GM23338 (cell line): Measurements from ENCODE around the gene OR4E1. TPM values are rescaled to one million over a fixed set of nuclear protein-coding genes. Genes with fewer than 3 reads are reported as not detected.

ENCODE experiments used
- ATAC-seq: fragments of 200-7000 bp; cut with Tn5 transposase; 3 replicates; pipeline ENCODE4 v1.9.1; 2020
- DNase-seq: peaks from one replicate; pipeline ENCODE4 v3.0.0-alpha.2; 2015; ENCODE audit warnings: low spot score
- H2AFZ ChIP-seq: fragments of 200-600 bp; sonication (generic); 2 replicates; pipeline ENCODE4 v1.8.0; 2016; ENCODE audit warnings: antibody characterized with exemption, mild to moderate bottlenecking, moderate library complexity
- H3F3A ChIP-seq: fragments of 200-600 bp; sonication (generic); replicated peaks from 2 replicates; pipeline ENCODE4 v1.8.0; 2017; ENCODE audit warnings: antibody characterized with exemption, mixed run types, low read depth
- H3K27ac ChIP-seq: fragments of 200-600 bp; sonication (generic); 2 replicates; pipeline ENCODE4 v1.6.1; 2016; ENCODE audit warnings: low read depth
- H3K27me3 ChIP-seq: fragments of 200-600 bp; sonication (generic); 2 replicates; pipeline ENCODE4 v1.8.0; 2016; ENCODE audit warnings: mild to moderate bottlenecking, mixed run types, moderate library complexity; ENCODE audit not compliant: insufficient read depth
- H3K36me3 ChIP-seq: fragments of 200-600 bp; sonication (generic); 2 replicates; pipeline ENCODE4 v1.8.0; 2016; ENCODE audit warnings: mild to moderate bottlenecking; ENCODE audit not compliant: insufficient read depth
- H3K4me1 ChIP-seq: fragments of 200-600 bp; sonication (generic); 2 replicates; pipeline ENCODE4 v1.8.0; 2016; ENCODE audit warnings: mild to moderate bottlenecking, moderate library complexity; ENCODE audit not compliant: insufficient read depth
- H3K4me2 ChIP-seq: fragments of 200-600 bp; sonication (generic); 2 replicates; pipeline ENCODE4 v1.7.1; 2017; ENCODE audit warnings: mixed run types
- H3K4me3 ChIP-seq: fragments of 200-600 bp; sonication (generic); 2 replicates; pipeline ENCODE4 v1.6.1; 2016; ENCODE audit warnings: mixed run types
- H3K79me2 ChIP-seq: fragments of 200-600 bp; sonication (generic); replicated peaks from 2 replicates; pipeline ENCODE4 v1.8.0; 2017; ENCODE audit warnings: mild to moderate bottlenecking; ENCODE audit not compliant: insufficient read depth
- H3K9me2 ChIP-seq: fragments of 200-600 bp; sonication (generic); 2 replicates; pipeline ENCODE4 v1.8.0; 2017; ENCODE audit not compliant: insufficient read depth
- H4K20me1 ChIP-seq: fragments of 200-600 bp; sonication (generic); replicated peaks from 2 replicates; pipeline ENCODE4 v1.8.0; 2017; ENCODE audit warnings: mild to moderate bottlenecking; ENCODE audit not compliant: insufficient read depth
- H3K27ac Mint-ChIP-seq: 2 replicates; pipeline ENCODE4 v1.8.0; 2020; ENCODE audit warnings: inconsistent platforms, mild to moderate bottlenecking, moderate library complexity, mixed read lengths
- H3K27me3 Mint-ChIP-seq: 3 replicates; pipeline ENCODE4 v1.8.0; 2022; ENCODE audit warnings: low read depth, mild to moderate bottlenecking, moderate library complexity, mixed read lengths, inconsistent platforms; ENCODE audit not compliant: insufficient read depth, poor library complexity
- H3K36me3 Mint-ChIP-seq: 3 replicates; pipeline ENCODE4 v1.8.0; 2021; ENCODE audit warnings: low read depth, mild to moderate bottlenecking, inconsistent platforms, moderate library complexity, mixed read lengths
- H3K4me1 Mint-ChIP-seq: 3 replicates; pipeline ENCODE4 v1.8.0; 2020; ENCODE audit warnings: mild to moderate bottlenecking, inconsistent platforms, mixed read lengths
- H3K4me3 Mint-ChIP-seq: 3 replicates; pipeline ENCODE4 v1.8.0; 2021; ENCODE audit warnings: moderate library complexity, mild to moderate bottlenecking, inconsistent platforms, mixed read lengths
- H3K9me3 Mint-ChIP-seq: 3 replicates; pipeline ENCODE4 v1.8.0; 2020; ENCODE audit warnings: moderate library complexity, mild to moderate bottlenecking, inconsistent platforms, mixed read lengths
- CREB1 ChIP-seq: fragments of 250-450 bp; sonication (Bioruptor Pico); IDR thresholded peaks from 2 replicates; pipeline ENCODE4 v1.5.0; 2020; ENCODE audit warnings: low read depth, mild to moderate bottlenecking, moderate library complexity
- CTCF ChIP-seq, 2 experiments: fragments of 200-600 bp in 1 of 2; sonication (generic) in 1 of 2; conservative IDR thresholded peaks; 2 replicates each; pipeline versions ENCODE4 v1.5.1 to v1.6.1; 2016 to 2017; ENCODE audit warnings: antibody characterized with exemption in 2 of 2, low read depth in 2 of 2, mild to moderate bottlenecking in 2 of 2, moderate library complexity in 1 of 2
- JUNB ChIP-seq: IDR thresholded peaks from one replicate; pipeline ENCODE4 v1.6.1; 2016; ENCODE audit warnings: antibody characterized with exemption; ENCODE audit not compliant: unreplicated experiment
- NANOG ChIP-seq: IDR thresholded peaks from 2 replicates; pipeline ENCODE4 v1.6.1; 2016; ENCODE audit warnings: antibody characterized with exemption, borderline replicate concordance
- ZNF114 ChIP-seq: fragments of 250-450 bp; sonication (Bioruptor Pico); IDR thresholded peaks from 2 replicates; pipeline ENCODE4 v1.5.0; 2020; ENCODE audit warnings: mild to moderate bottlenecking, moderate library complexity
- ZNF462 ChIP-seq: fragments of 250-450 bp; sonication (Bioruptor Pico); IDR thresholded peaks from 2 replicates; pipeline ENCODE4 v1.5.0; 2020; ENCODE audit warnings: mild to moderate bottlenecking, moderate library complexity
- polyA plus RNA-seq: library from polyadenylated mRNA; unstranded; fragments of >200 nt; fragmentation: Nextera tagmentation; extraction: Ambion mirVana; gene quantifications from 2 replicates; pipeline ENCODE4 v1.2.1, GENCODE V29; 2016
- total RNA-seq: library from RNA; depleted of rRNA; stranded (reverse); fragments of >200 nt; shearing (Covaris generic); gene quantifications from 2 replicates; pipeline ENCODE4 v1.2.3, GENCODE V29; 2014

Gene OR4E1
- total and polyA plus RNA-seq, 2 experiments from 2014 or later, result not detected

- no peak for TF ChIP-seq NANOG
- no peak for TF ChIP-seq ZNF462 (CRISPR knock-in tag)
Measured at GRCh38 chr14:21703357-21704326, 30.0 kb upstream of the OR4E1 start (continued).

GRCh38 chr14:21702316-21702715, 28.7 kb upstream of the OR4E1 start:
- ATAC-seq, result no peak
- Mint-ChIP-seq H3K4me3 (no peak overlapping the region), H3K27ac (no peak overlapping the region), H3K4me1 (no peaks in the 10 kb centered on the region; the same call in 2 of the 3 replicates), H3K36me3 (no peaks in the 10 kb centered on the region), H3K27me3 (peaks cover under 1% of the 10 kb centered on the region), H3K9me3 (peaks cover 8% of the 10 kb centered on the region)
- no peak overlapping the region for H3K27ac ChIP-seq
- no peak for DNase-seq
- H3K4me2 ChIP-seq, result no peak overlapping the region
- H3K79me2 ChIP-seq, result no peaks in the 10 kb centered on the region
- H3K36me3 ChIP-seq, result no peaks in the 10 kb centered on the region
- no peaks in the 10 kb centered on the region for H4K20me1 ChIP-seq
- H2AFZ ChIP-seq, result no peak overlapping the region
- no peaks in the 10 kb centered on the region for H3F3A ChIP-seq
- no peak overlapping the region for H3K4me3 ChIP-seq
- H3K27me3 ChIP-seq, result no peaks in the 10 kb centered on the region
- H3K9me2 ChIP-seq, result no peaks in the 10 kb centered on the region
- no peaks in the 10 kb centered on the region for H3K4me1 ChIP-seq
- TF ChIP-seq CREB1 (CRISPR knock-in tag) (no peak), ZNF114 (CRISPR knock-in tag) (no peak), CTCF (conservative IDR thresholded peaks at IDR 0.05; ENCODE audit: low read depth in 2 of 2) (no peak), ZNF462 (CRISPR knock-in tag) (no peak), JUNB (no peak), NANOG (no peak)
